Liver (tissue), 9 donors: ENCODE results near the gene PYURF. TPM values are rescaled to one million over a fixed set of nuclear protein-coding genes. Genes with fewer than 3 reads are reported as not detected.
A peak's percentile ranks its signal among the peaks of the same experiment; 100 is the strongest.

ENCODE experiments used
- DNase-seq: peaks from one replicate; pipeline ENCODE4 v3.0.0-alpha.2; 2017; ENCODE audit warnings: low spot score
- H3K27ac ChIP-seq, 2 donors: one replicate each; pipeline ENCODE4 v1.7.0; 2013; ENCODE audit warnings: inconsistent platforms in 2 of 2, low read length in 2 of 2, control low read depth in 1 of 2, low read depth in 1 of 2, mild to moderate bottlenecking in 1 of 2
- H3K27me3 ChIP-seq, 4 donors: one replicate each; pipeline versions ENCODE4 v1.6.1 to v1.7.0; 2013; ENCODE audit warnings: low read length in 3 of 4, inconsistent platforms in 1 of 4, mild to moderate bottlenecking in 1 of 4, moderate library complexity in 1 of 4; ENCODE audit not compliant: control insufficient read depth in 4 of 4, insufficient read depth in 4 of 4
- H3K36me3 ChIP-seq, 4 donors: one replicate each; pipeline versions ENCODE4 v1.6.1 to v1.7.0; 2013; ENCODE audit warnings: low read length in 3 of 4, mild to moderate bottlenecking in 3 of 4, low read depth in 1 of 4, moderate library complexity in 1 of 4; ENCODE audit not compliant: control insufficient read depth in 4 of 4, insufficient read depth in 3 of 4
- H3K4me1 ChIP-seq, 4 donors: one replicate each; pipeline versions ENCODE4 v1.6.1 to v1.7.0; 2013; ENCODE audit warnings: low read length in 3 of 4, mild to moderate bottlenecking in 3 of 4, moderate library complexity in 1 of 4; ENCODE audit not compliant: control insufficient read depth in 4 of 4, insufficient read depth in 4 of 4
- H3K4me3 ChIP-seq, 3 donors: one replicate each; pipeline versions ENCODE4 v1.6.1 to v1.7.0; 2013; ENCODE audit warnings: low read length in 3 of 3, control low read depth in 1 of 3, low read depth in 1 of 3, mild to moderate bottlenecking in 1 of 3
- H3K9ac ChIP-seq, 2 donors: one replicate each; pipeline ENCODE4 v1.7.0; 2013; ENCODE audit warnings: low read length in 2 of 2, mild to moderate bottlenecking in 2 of 2, moderate library complexity in 2 of 2, control low read depth in 1 of 2, low read depth in 1 of 2
- H3K9me3 ChIP-seq, 4 donors: one replicate each; pipeline versions ENCODE4 v1.6.1 to v1.7.0; 2013; ENCODE audit warnings: low read length in 3 of 4; ENCODE audit not compliant: control insufficient read depth in 4 of 4
- CTCF ChIP-seq: fragments of 150-350 bp; IDR thresholded peaks from 2 replicates; pipeline ENCODE4 v1.5.1; 2017; ENCODE audit warnings: improper control_type of control experiment, low read depth, low read length; ENCODE audit not compliant: missing input control
- FOXA1 ChIP-seq: IDR thresholded peaks from 2 replicates; pipeline ENCODE4 v1.6.1; 2016; ENCODE audit warnings: antibody characterized with exemption
- FOXA2 ChIP-seq: IDR thresholded peaks from 2 replicates; pipeline ENCODE4 v1.6.1; 2016; ENCODE audit warnings: antibody characterized with exemption
- GABPA ChIP-seq, 2 donors: IDR thresholded peaks in 1 of 2; conservative IDR thresholded peaks in 1 of 2; 2 replicates each; pipeline ENCODE4 v1.6.1; 2016; ENCODE audit warnings: antibody characterized with exemption in 2 of 2, mild to moderate bottlenecking in 1 of 2, moderate library complexity in 1 of 2
- HNF4A ChIP-seq, 2 donors: conservative IDR thresholded peaks; 2 replicates each; pipeline ENCODE4 v1.6.1; 2016; ENCODE audit warnings: antibody characterized with exemption in 2 of 2, mild to moderate bottlenecking in 2 of 2
- HNF4G ChIP-seq: IDR thresholded peaks from 2 replicates; pipeline ENCODE4 v1.6.1; 2016; ENCODE audit warnings: antibody characterized with exemption
- JUND ChIP-seq, 2 donors: IDR thresholded peaks; 2 replicates each; pipeline ENCODE4 v1.6.1; 2016; ENCODE audit warnings: antibody characterized with exemption in 2 of 2
- MAX ChIP-seq: IDR thresholded peaks from 2 replicates; pipeline ENCODE4 v1.6.1; 2016; ENCODE audit warnings: antibody characterized with exemption
- NR2F2 ChIP-seq: IDR thresholded peaks from 2 replicates; pipeline ENCODE4 v1.6.1; 2016; ENCODE audit warnings: antibody characterized with exemption
- RAD21 ChIP-seq, 2 donors: IDR thresholded peaks; 2 replicates each; pipeline ENCODE4 v1.6.1; 2016; ENCODE audit warnings: antibody characterized with exemption in 2 of 2, mild to moderate bottlenecking in 2 of 2
- REST ChIP-seq: IDR thresholded peaks from 2 replicates; pipeline ENCODE4 v1.6.1; 2016; ENCODE audit warnings: antibody characterized with exemption, mild to moderate bottlenecking
- RXRA ChIP-seq, 2 donors: IDR thresholded peaks; 2 replicates each; pipeline ENCODE4 v1.6.1; 2017 to 2018; ENCODE audit warnings: antibody characterized with exemption in 2 of 2, mild to moderate bottlenecking in 1 of 2
- SP1 ChIP-seq: IDR thresholded peaks from 2 replicates; pipeline ENCODE4 v1.6.1; 2018; ENCODE audit warnings: antibody characterized with exemption, mild to moderate bottlenecking
- TAF1 ChIP-seq: conservative IDR thresholded peaks from 2 replicates; pipeline ENCODE4 v1.6.1; 2016; ENCODE audit warnings: antibody characterized with exemption, mild to moderate bottlenecking
- YY1 ChIP-seq: IDR thresholded peaks from 2 replicates; pipeline ENCODE4 v1.6.1; 2016; ENCODE audit warnings: antibody characterized with exemption, mild to moderate bottlenecking
- ZBTB33 ChIP-seq: IDR thresholded peaks from 2 replicates; pipeline ENCODE4 v1.6.1; 2016; ENCODE audit warnings: antibody characterized with exemption
- WGBS: extraction: QIAGEN DNeasy Blood & Tissue Kit; methylation state at CpG from one replicate; pipeline ENCODE4 v1.1.7; 2013; 5-methylcytosine and 5-hydroxymethylcytosine counted together
- polyA plus RNA-seq, 2 donors: library from polyadenylated mRNA; stranded (reverse) in 1 of 2; unstranded in 1 of 2; fragments of 200-250 nt in 1 of 2; fragments of >200 nt in 1 of 2; fragmentation: Nextera tagmentation in 1 of 2; extraction: Ambion mirVana in 1 of 2; gene quantifications; one replicate each; pipeline versions ENCODE4 v1.2.1 to v1.2.3, GENCODE V29; 2013 to 2015
- total RNA-seq, 2 donors: library from RNA; depleted of rRNA; stranded (reverse); fragments of >200 nt; gene quantifications; one replicate each; pipeline ENCODE4 v1.2.3, GENCODE V29; 2014
- donor health status: healthy.
- donor health status: healthy.
- donor health status: healthy.
- donor health status: healthy.
- donor health status: healthy.

Gene PYURF
- total and polyA plus RNA-seq, 4 donors: 28.8 to 86.0 (median 58.7) TPM

- H3K4me1 ChIP-seq: peaks cover 0 to 12% (median 11%) of the 10 kb centered on the region in 4 donors
- H3K4me3 ChIP-seq: no peak overlapping the region
- H3K9ac ChIP-seq: peak overlapping the region in 1 of 2 donors; percentile 53
- no peaks in the 10 kb centered on the region for H3K27me3 ChIP-seq
- no peaks in the 10 kb centered on the region for H3K9me3 ChIP-seq
- H3K36me3 ChIP-seq: no peaks in the 10 kb centered on the region
- WGBS: 36% methylated on average over 8 of the region's 8 CpGs
- H3K27ac ChIP-seq: peak overlapping the region in 1 of 2 donors; percentile 33
- TF ChIP-seq ZBTB33: peak; percentile 12
- TF ChIP-seq RXRA (IDR thresholded peaks at IDR 0.05): peak in 1 of 2 donors; percentile 20
- TF ChIP-seq JUND (IDR thresholded peaks at IDR 0.05): peak in 1 of 2 donors; percentile 60
- peak; percentile 40 for TF ChIP-seq SP1
- TF ChIP-seq HNF4G: no peak
- peak; percentile 36 for TF ChIP-seq FOXA2
- no peak for TF ChIP-seq CTCF
- TF ChIP-seq FOXA1: peak; percentile 10
- TF ChIP-seq HNF4A (conservative IDR thresholded peaks at IDR 0.05): peak in 1 of 2 donors; percentile 48
- no peak for TF ChIP-seq REST
- no peak for TF ChIP-seq TAF1
- no peak for DNase-seq
Measured at GRCh38 chr4:88514557-88515511, 8.7 kb downstream of the PYURF start.

- H3K27ac ChIP-seq: no peak overlapping the region
- H3K9ac ChIP-seq: no peak overlapping the region
- no peaks in the 10 kb centered on the region for H3K9me3 ChIP-seq
- H3K4me3 ChIP-seq: no peak overlapping the region
- H3K4me1 ChIP-seq: peaks cover 0 to 12% (median 11%) of the 10 kb centered on the region in 4 donors
- 89% methylated on average over 3 of the region's 3 CpGs for WGBS
- no peak for DNase-seq
- no peaks in the 10 kb centered on the region for H3K27me3 ChIP-seq
- TF ChIP-seq HNF4G (no peak), RXRA (IDR thresholded peaks at IDR 0.05) (no peak), RAD21 (IDR thresholded peaks at IDR 0.05) (no peak), HNF4A (conservative IDR thresholded peaks at IDR 0.05) (no peak), NR2F2 (no peak), REST (no peak), MAX (no peak), YY1 (no peak), FOXA2 (no peak), FOXA1 (no peak), TAF1 (no peak), GABPA (IDR thresholded peaks at IDR 0.05 in 1 of 2, conservative IDR thresholded peaks at IDR 0.05 in 1 of 2) (no peak), SP1 (no peak), ZBTB33 (no peak), JUND (IDR thresholded peaks at IDR 0.05) (no peak)
- peaks cover 0 to 2% (median 0%) of the 10 kb centered on the region in 4 donors for H3K36me3 ChIP-seq
Measured at GRCh38 chr4:88511236-88511635, 12.3 kb downstream of the PYURF start.
